Epithelial cell of proximal tubule (primary cell): ENCODE results near the gene SLC39A11. TPM values are rescaled to one million over a fixed set of nuclear protein-coding genes. Genes with fewer than 3 reads are reported as not detected.

ENCODE experiments used
- DNase-seq: peaks from one replicate; pipeline ENCODE4 v3.0.0-alpha.2; 2011; ENCODE audit warnings: low read depth
- H3K4me3 ChIP-seq: 2 replicates; pipeline ENCODE4 v1.5.1; 2011; ENCODE audit warnings: low read depth, mild to moderate bottlenecking, low read length
- CTCF ChIP-seq: conservative IDR thresholded peaks from 2 replicates; pipeline ENCODE4 v1.5.1; 2012; ENCODE audit warnings: low read depth, mild to moderate bottlenecking, low read length
- total RNA-seq: library from RNA; depleted of rRNA; stranded (reverse); fragments of >200 nt; gene quantifications from 2 replicates; pipeline ENCODE4 v1.2.3, GENCODE V29; 2015

SLC39A11 gene
- total RNA-seq, 1 donor from 2014 or later: 12.6 TPM

- no peak for DNase-seq
- no peak overlapping the region for H3K4me3 ChIP-seq
- no peak for TF ChIP-seq CTCF
These were observed 280.4 kb downstream of the SLC39A11 start for GRCh38 chr17:72811976-72812687.

GRCh38 chr17:72810991-72811508 lies 281.4 kb downstream of the SLC39A11 start:
- no peak for DNase-seq
- no peak overlapping the region for H3K4me3 ChIP-seq
- TF ChIP-seq CTCF: no peak

- DNase-seq: no peak
- no peak for TF ChIP-seq CTCF
- no peak overlapping the region for H3K4me3 ChIP-seq
These were observed 286.5 kb downstream of the SLC39A11 start for GRCh38 chr17:72806011-72806410.

- no peak for DNase-seq
- no peak overlapping the region for H3K4me3 ChIP-seq
- no peak for TF ChIP-seq CTCF
These were observed 287.4 kb downstream of the SLC39A11 start for GRCh38 chr17:72804949-72805707.

GRCh38 chr17:72802726-72803125 lies 289.8 kb downstream of the SLC39A11 start:
- no peak overlapping the region for H3K4me3 ChIP-seq
- no peak for DNase-seq
- TF ChIP-seq CTCF: no peak

- DNase-seq: no peak
- no peak overlapping the region for H3K4me3 ChIP-seq
These were observed 295.3 kb downstream of the SLC39A11 start for GRCh38 chr17:72797142-72797541.

More at GRCh38 chr17:72797142-72797541, 295.3 kb downstream of the SLC39A11 start:
- no peak for TF ChIP-seq CTCF
